GM18861 (cell line): ENCODE measurements around the gene GLB1L2.
"Not testable (repeated sequence)": the region's sequence is repeated elsewhere in the genome, so short reads cannot be mapped to it uniquely, and the experiment has no call there.

ENCODE experiments used
- ATAC-seq: cut with Tn5 transposase; IDR thresholded peaks from one replicate; pipeline ENCODE4 v1.9.1; 2021; ENCODE audit not compliant: unreplicated experiment

The GLB1L2 gene, protein sequence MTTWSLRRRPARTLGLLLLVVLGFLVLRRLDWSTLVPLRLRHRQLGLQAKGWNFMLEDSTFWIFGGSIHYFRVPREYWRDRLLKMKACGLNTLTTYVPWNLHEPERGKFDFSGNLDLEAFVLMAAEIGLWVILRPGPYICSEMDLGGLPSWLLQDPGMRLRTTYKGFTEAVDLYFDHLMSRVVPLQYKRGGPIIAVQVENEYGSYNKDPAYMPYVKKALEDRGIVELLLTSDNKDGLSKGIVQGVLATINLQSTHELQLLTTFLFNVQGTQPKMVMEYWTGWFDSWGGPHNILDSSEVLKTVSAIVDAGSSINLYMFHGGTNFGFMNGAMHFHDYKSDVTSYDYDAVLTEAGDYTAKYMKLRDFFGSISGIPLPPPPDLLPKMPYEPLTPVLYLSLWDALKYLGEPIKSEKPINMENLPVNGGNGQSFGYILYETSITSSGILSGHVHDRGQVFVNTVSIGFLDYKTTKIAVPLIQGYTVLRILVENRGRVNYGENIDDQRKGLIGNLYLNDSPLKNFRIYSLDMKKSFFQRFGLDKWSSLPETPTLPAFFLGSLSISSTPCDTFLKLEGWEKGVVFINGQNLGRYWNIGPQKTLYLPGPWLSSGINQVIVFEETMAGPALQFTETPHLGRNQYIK

DNA sequence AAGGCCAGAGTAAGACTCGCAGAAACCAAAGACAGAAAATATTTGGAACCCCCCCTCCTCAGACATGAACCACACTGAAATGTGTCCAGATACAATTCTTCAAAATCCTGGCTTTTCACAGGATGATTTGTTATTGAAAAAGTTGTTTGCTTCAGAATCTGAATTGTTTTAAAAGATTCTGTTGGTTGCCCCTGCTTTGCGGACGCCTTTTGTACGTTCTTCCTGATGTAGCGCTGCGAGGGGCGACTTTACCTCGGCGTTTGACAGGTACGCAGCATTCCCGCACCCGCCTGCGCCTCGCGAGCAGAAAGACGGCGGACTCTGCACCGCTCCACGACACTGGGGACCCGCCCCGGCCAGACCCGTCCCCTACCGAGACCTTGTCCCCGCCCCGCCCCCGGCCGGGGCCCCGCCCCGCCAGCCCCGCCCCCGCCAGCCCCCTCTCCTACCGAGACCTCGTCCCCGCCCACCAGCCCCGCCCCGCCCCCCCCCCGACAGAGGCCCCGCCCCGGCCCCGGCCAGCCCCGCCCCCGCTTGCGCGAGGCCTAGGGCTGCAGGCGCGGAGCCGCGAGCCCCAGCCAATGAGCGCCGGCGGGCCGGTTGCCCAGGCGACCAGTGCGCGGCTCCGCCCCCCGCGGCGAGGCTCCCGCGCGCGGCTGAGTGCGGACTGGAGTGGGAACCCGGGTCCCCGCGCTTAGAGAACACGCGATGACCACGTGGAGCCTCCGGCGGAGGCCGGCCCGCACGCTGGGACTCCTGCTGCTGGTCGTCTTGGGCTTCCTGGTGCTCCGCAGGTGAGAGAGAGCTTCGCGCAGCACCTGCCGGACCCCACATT is at the start of gene GLB1L2:
TSS of gene GLB1L2 (plus strand) at position 635 of the 835 bp plus-strand sequence. CDS start at position 709, 74 bp downstream.
- peak; percentile 75 for ATAC-seq

DNA sequence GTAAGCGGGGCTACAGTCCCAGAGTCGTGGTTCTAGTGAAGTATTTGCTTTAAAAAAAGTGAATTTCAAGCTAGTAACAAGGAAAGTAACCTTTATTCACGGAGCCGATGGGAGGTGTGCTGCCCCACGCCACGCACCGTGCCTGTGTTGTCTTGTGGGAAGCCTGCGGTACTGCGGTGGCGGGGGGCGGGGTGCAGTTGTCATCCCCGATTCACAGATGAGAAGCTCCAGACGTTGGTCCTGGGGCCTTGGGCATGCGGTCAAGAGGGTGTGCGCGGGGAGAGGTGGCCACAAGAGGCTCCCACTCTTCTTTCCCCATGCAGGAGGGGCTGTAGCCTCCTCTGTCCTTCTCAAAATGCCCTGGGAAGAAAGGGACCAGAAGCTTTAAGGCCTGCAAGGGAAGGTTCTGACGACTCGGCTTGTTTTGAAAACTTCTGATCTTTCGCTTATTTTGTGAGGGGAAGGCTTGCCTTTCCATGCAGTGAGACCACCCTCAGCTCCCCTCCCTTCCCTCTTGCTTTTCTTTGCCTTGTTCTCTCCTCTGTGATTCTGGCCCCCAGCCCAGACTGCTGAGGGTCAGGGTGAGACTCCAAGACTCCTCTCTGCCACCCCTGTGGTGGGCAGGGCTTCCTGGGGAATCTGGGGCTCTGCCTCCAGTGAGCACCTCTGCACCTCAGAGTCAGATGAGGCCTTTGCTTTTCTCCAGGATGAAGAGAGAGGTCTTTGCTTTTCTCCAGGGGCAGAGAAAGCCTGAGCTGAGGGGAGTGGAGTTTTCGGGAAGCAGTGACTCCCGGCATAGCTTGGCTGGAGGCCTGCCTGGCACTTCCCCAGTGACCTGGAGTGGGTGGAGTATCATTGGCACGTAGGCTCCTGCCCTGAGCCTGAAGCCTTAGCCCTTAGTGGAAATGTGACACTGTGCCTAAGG is 49.4 kb upstream of the GLB1L2 start:
- ATAC-seq = no peak

DNA sequence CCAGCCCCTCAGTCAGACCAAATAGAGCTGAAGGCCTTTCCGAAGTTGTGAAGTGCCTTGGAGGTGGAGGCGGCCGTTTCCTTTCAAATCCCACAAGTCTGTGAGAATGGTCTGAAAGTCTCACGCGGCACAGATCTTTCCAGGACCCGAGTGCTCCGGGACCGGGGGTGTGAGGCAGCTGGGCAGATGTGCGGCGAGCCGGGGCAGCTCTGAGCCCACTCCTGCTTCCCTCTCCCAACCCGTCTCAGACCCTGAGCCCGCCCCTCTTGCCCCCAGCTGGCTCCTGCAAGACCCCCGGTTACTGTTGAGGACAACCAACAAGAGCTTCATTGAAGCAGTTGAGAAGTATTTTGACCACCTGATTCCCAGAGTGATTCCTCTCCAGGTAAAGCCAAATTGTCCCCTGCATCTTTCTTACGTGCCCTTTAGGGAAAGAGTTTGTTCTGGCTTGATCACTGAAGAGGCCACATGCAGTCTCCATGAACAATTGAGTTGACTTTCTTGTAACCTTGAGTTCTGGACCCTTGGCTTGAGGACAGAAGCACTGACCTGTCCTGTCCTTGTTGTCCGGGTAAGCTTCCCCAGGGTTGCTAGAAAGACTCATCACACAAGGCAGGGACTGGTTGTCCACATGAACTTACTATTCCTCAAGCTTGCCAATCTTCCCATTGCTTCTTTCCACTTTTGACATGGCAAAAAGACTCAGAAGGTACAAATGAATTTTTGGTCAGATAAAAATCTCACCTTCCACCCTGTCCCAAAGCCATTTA is 48.1 kb upstream of the GLB1L2 start:
- no peak for ATAC-seq

DNA sequence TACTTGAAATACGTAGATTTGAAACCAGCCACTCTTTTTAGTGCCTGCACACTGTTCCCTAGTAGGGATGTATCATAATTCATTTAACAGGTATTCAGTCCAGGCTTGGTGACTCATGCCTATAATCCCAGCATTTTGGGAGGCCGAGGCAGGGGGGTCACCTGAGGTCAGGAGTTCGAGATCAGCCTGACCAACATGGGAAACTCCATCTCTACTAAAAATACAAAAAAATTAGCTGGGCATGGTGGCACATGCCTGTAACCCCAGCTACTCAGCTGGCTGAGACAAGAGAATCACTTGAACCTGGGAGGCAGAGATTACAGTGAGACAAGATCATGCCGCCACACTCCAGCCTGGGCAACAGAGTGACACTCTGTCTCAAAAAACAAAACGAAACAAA is 47.4 kb upstream of the GLB1L2 start:
- ATAC-seq = not testable (repeated sequence)

DNA sequence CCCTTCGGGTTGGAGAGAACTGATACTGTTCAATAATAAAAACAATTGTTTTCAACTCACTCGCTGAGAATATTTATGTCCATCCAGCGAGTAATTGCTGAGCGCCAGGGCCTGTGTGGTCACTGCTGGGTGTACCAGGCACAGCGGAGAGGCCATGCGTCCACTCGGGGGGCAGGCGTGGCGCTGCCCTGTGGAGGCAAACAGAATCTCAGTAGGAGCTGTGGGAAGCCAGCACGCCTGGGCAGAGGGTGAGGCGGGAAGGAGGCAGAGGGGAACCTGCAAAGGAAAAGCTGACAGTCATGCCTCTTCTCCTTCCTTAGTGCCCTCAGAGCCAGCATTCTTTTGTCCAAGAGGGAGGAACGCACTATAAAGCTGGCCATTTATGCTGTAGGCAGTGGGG is 44.2 kb upstream of the GLB1L2 start:
- no peak for ATAC-seq

DNA sequence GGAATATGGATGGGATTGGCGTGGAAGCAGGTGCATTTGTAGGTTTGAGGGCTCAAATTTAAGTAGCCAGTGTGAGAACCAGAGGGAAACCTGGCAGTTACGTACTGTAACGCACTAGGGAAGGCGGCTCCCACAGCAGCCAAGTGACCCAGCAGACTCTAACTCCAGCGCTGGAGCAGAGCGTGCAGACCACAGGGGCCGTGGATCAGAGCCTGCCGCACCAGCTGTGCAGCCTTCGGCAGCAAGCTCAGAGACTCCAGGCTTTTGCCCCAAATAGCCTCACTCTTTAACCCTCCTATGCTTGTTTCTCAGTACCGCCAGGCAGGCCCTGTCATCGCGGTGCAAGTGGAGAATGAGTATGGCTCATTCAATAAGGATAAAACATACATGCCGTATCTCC is 43.3 kb upstream of the GLB1L2 start:
- ATAC-seq = no peak

DNA sequence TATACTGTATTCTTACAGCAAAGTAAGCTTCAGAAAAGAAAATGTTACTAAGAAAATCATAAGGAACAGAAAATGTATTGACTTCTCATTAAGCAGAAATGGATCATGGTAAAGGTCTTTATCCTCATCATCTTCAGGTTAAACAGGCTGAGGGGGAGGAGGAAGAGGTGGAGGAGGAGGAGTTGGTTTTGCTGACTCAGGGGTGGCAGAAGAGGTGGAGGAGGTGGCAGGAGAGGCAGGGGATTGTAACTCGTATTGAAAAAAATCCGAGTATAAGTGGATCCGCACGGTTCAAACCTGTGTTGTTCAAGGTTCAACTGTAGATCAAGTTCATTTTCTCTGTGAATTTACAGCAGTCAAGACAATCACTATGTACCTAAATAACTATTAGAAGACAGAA is 42.6 kb upstream of the GLB1L2 start:
- ATAC-seq = no peak

DNA sequence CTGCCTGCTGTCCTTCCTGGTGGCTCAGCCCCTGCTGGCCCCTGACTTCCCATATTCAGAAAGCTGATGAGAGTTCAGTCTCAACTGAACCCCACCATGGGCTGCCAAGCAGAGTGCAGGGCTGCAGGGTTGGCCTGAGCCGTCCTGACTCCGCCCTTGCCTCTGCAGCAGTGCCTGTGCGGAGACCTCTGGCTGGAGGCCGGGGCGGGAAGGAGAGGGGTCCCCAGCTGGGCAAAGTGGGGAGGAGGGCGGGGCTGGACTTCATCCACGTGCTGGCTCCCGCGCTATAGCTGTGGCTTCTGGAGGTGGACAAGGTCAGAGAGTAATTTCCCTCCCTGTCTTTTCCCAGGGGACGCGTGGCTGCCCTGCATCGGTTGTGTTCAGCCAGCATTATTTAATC is 42.0 kb upstream of the GLB1L2 start:
- ATAC-seq = no peak

DNA sequence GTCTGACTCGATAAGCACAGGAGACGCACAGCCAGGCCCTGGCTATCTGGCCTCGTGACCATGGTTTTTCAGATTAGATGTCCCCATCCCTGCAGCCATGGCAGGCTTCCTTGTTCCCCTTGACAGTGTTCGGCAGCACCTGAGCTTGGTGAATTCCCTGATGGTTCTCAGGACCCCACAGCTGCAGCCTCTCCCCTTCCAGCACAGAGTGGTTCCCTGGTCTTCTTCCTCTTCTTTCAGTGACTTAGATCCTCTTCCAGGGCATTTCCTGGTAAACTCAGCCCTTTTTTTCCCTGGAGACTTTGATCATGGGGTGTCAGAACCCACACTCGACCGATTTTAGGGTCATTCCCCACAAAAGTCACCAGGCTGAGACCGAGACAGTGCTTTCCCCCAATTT is 41.1 kb upstream of the GLB1L2 start:
- no peak for ATAC-seq

DNA sequence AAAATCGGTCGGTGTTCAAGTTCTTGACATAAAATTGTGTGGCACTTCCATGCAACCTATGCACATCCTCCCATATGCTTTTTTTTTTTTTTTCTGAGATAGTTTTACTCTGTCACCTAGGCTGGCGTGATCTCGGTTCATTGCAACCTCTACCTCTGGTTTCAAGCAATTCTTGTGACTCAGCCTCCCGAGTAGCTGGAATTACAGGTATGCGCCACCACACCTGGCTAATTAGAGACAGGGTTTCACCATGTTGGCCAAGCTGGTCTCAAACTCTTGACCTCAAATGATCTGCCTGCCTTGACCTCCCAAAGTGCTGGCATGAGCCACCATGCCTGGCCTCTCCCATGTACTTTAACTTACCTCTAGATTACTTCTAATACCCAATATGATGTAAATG is 40.6 kb upstream of the GLB1L2 start:
- ATAC-seq = no peak

DNA sequence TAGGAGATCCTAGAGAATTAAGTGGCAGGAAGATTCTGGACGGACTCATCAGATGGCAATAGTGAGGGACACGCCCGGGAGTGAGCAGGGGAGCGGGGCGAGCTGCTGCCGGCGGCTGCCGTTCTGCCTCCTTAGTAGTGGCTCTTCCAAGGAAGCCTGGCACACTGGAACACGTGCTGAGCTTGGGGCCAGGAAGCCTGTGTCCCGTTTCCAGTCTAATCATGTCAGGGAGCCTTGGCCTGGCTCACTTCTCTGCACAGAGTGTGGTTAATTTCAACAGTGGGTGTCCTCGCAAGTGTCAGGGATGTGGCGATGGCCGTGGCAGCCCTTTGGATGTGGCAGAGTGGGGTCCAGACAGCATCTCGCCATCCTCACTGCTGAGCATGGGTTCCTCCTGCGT is 39.1 kb upstream of the GLB1L2 start:
- ATAC-seq = no peak

DNA sequence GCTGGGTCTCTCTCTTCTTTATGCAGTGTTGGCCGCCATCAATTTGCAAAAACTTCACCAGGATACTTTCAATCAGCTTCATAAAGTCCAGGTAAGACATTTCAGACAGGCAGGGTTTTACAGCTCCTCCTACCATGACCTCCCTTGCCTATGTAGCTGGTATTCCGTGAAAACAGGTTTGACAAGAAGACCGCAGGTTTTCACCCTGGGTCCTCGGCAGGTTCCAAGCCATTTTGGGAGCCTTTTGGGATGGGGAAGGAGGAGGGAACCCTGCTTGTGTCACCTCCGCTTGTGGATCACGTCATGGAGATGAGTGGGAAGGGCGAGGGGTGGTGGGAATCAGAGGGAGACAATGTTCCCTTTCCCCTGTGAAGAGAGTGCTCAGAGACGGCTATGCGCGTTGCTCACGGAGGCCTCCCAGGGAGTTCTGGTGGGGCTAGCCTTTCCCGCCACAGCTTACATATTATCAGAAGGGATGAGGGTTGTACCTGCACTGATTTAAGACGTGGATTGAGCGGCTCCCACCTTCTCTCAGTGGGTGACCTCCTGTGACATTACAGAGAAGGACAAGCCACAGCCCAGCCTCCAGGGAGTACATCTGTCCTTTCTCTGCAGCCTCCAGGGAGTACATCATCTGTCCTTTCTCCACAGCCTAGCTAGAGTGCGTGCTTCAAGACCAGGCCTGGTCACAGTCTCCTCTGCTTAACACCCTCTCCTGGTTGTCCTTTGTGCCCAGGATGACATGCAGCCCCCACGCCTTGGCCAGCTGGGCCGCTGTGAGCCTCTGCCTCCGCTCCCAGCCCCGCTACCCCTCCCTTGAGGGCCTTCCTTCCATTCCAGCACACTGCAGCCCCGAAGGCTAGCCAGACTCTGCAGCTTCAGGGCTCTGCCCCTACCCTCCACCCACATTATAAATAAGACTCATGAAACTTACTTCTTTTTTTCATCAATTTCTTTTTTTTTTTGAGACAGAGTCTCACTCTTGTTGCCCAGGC is 38.4 kb upstream of the GLB1L2 start:
- no peak for ATAC-seq

DNA sequence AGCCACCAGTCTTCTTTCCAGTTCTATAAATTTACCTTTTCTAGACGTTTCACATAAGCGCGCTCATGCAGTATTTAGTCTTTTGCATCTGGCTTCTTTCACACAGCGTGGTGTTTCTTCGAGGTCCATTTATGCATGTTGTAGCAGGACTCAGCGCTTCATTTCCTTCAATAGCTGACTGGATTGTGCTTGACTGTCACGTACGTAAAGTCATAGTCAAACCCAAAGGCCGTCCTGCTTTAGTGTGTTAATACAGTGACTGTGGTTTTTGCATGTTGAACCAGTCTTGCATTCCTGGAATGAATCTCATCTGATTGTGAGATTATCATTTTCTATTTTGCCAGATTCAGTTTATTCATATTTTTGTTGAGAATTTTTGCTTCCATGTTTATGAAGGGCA is 37.1 kb upstream of the GLB1L2 start:
- ATAC-seq = no peak

DNA sequence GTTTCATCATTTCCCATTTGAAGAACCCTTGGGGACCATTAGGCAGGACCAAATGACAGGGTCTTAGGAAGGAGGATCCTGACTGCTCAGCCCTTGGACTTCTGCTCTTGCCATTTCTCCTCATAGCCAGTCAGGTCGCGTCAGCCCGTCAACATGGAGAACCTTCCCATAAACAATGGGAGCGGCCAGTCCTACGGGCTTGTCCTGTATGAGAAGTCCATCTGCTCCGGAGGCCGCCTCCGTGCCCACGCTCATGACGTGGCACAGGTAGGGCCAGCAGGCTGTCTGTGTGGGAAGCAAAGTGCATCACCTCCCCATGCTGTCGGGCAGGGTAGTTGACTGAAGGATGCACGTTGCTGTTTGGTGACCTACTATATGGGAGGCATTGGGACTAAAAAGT is 19.6 kb upstream of the GLB1L2 start:
- no peak for ATAC-seq

DNA sequence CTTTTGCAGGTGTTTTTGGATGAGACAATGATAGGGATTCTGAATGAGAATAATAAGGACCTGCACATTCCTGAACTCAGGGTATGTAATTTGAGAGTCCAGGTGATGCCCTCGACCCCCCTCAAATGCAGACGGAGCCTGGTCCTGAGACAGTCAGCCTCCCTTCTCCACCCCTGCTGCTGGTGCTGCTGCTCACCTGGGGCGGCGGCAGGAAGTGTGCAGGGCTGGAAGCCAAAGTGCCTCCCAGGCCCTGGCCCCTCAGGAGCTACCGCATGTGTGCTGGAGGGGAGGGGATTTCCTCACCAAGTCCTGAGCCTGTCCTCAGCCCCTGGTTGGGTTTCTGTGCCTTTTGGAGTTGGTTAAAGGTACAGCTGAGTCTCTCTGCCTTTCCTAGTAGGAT is 19.0 kb upstream of the GLB1L2 start:
- ATAC-seq = no peak

DNA sequence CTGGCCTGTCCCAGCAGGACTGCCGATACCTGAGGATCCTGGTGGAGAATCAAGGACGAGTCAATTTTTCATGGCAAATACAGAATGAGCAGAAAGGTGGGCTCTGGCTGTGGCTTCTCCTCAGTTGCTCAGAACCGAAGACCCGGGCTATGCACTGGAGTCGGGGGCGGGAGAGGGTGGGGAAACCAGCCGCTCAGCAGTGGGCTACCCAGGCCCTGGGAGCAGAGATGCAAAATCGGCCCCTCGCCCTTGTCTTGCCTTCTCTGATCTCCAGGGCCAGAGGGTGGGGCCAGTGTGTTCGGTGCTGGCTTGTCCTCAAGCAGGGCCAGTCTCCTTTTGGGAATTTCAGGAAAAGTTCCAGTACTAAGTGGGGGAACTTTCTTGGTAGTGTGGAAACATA is 18.4 kb upstream of the GLB1L2 start:
- no peak for ATAC-seq

DNA sequence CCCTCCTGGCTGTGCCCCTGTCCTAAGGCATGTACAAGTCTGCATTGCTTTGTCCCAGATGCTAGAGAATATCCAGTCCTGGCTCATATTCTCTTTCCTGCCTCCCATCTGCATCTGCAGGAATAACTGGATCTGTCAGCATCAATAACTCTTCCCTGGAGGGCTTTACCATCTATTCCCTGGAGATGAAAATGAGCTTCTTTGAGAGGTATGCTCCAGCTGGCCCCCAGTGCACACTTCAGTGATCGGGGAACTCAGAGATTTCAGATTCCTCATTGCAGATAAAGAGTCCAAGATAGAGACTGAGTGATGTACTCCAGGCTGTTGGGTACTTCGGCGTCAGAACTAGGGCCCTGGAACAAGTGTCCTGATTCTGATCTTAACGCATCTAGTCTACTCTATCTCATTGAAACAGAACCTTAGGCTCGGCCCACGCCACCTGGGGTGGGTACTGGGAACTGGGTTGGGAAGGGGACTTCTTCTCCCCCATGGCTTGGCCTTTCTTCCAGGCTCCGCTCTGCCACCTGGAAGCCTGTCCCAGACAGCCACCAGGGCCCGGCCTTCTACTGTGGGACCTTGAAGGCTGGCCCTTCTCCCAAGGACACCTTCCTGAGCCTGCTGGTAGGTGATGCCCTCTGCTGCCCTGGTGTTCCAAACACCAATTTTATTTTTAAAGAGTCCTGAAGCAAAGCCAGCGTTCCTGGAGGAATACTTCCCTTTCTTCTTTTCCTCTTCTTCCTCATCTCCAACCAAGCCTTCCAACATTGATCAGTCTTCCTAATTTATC is 17.8 kb upstream of the GLB1L2 start:
- no peak for ATAC-seq

DNA sequence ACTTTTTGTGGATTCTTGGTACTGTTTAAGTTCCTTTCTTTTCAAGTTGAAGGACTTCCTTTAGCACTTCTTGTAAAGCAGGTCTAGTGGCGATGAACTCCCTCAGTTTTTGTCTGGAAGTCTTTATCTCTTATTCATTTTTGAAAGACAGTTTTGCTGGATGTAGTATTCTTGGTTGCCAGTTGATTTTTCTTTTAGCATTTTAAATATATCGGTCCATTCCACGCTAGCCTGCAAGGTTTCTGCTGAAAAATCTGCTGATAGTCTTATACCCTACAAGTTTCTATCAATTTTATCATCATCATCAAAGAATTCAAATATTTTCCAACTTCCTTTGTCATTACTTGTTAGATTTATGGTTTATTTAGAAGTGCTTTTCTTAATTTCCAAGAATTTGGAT is 14.7 kb upstream of the GLB1L2 start:
- ATAC-seq = no peak
